Muscle of arm (tissue), 12 donors: ENCODE results near the gene MAST2. TPM values are rescaled to one million over a fixed set of nuclear protein-coding genes. Genes with fewer than 3 reads are reported as not detected.
"Not testable (repeated sequence)": the region's sequence is repeated elsewhere in the genome, so short reads cannot be mapped to it uniquely, and the experiment has no call there.

Experiments
- DNase-seq: peaks from one replicate; pipeline ENCODE4 v3.0.0-alpha.2; 2013
- polyA plus RNA-seq, 12 donors: library from polyadenylated mRNA; unstranded; fragments of 120-200 nt; gene quantifications; one replicate each; pipeline ENCODE4 v1.2.1, GENCODE V29; 2013; ENCODE audit not compliant: insufficient read length in 12 of 12

MAST2 gene
- polyA plus RNA-seq, 12 donors, result 62.1 to 98.1 (median 78.3) TPM; not detected in 1

DNA sequence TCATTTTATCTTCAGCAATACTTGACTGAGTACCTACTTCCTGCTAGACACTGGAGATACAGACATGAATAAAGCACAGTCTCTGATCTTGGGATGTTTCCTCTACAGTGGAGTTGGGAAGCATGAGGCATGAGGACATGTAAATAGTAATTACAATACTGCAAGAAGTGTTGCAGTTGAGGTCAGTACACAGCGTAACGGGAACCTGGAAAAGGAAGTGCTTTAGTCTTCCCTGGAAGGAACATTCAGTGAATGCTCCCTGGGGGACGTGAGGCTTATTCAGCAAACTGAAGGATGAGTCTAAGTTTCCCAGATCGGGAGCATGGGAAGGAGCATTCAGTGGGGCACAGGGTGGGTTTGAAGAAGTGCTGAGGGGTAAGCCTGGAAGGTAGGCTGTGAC is 216.6 kb downstream of the MAST2 start:
- peak; percentile 17 for DNase-seq

DNA sequence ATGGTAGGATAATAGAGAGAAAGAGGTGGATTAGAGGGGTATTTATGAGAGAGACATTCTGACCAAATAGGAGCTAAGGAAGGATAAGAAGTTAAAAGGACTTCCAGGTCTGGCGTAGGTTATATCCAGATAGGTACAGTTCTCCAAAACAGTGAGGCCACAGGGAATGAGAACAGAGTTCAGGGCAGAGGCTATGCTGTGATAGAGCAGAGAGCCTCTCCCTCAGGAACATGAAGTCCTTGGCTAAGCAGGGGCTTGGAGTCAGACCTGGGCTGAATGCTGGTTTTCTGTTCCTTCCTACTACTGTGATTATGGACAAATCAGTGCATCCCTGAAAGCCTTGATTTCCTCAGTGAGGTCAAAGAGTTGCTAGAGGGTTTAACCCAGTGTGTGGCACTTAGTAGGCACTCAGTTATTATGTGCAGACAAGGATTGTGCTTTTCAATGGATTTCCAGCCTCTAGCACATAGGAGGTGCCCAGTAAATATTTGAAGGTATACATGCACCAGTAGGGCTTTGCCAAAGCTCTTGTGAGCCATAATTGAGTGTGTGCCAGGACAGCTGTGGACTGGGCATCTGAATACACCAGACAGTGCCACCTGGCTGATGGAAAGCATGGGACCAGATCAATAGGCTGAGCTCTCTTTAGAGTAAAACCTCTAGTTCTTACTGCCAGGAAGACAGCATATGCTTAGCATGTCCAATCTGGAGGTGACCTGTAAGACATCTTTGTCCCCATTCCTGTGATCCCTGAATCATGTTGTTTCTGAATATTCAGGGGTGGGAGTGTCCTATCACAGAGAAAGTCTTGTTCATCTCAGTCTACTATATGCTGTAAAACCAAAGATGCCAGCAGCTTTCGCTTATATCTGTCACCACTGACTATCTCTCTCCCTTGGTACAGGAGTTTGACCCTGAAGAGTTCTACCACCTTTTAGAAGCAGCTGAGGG is 217.9 kb downstream of the MAST2 start:
- DNase-seq, result no peak

DNA sequence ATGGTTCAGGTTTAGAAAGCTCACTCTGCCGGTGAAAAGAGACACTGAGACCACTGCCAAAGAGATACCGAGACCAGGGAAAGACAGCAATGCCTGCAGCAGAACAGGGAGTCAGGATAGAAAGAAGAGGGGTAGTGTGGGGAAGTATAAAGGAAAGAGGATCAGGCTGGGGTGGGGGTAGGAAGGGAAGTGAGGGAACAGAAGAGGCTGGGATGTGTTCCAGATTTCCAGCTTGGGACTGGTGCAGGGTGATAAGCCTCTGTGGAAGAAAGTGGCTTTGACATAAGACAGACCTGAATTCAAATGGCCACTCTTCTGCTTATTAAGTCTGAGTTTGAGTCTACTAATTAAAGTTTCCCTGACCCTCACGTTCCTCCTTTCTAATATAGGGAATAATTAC is 223.1 kb downstream of the MAST2 start:
- no peak for DNase-seq

DNA sequence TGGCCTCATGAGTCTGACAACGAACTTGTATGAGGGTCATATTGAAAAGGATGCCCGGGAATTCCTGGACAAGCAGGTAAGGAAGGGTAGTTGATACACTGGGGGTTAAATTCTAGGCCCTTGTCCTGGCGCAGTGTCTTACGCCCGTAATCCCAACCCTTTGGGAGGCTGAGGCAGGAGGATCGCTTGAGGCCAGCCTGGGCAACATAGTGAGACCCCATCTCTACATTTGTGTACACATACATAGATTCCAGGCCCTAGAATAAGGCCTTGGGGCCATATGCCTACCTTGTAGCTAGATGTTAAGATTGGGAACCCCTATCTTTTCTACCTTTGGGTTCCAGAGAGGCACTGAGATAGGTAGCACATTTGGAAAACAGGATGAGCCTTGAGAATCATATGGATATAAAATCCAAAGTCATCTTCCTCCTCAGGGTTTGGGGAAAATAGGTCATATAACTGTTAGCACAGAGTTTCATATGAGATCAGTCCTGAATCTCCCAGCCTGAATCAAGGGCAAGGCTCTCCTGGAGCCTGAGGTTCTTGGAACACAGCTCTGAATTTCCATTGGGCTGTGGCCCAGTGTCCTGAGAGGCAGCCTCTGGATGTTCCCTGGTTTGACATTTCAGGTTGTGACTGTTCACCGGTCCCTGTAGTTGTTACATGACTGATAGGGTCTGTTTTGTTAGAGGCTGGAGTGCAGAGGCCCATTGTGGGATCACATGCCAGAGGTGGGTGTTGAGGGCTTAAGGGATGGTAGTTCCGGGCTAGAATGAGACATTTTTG is 224.6 kb downstream of the MAST2 start:
- no peak for DNase-seq

DNA sequence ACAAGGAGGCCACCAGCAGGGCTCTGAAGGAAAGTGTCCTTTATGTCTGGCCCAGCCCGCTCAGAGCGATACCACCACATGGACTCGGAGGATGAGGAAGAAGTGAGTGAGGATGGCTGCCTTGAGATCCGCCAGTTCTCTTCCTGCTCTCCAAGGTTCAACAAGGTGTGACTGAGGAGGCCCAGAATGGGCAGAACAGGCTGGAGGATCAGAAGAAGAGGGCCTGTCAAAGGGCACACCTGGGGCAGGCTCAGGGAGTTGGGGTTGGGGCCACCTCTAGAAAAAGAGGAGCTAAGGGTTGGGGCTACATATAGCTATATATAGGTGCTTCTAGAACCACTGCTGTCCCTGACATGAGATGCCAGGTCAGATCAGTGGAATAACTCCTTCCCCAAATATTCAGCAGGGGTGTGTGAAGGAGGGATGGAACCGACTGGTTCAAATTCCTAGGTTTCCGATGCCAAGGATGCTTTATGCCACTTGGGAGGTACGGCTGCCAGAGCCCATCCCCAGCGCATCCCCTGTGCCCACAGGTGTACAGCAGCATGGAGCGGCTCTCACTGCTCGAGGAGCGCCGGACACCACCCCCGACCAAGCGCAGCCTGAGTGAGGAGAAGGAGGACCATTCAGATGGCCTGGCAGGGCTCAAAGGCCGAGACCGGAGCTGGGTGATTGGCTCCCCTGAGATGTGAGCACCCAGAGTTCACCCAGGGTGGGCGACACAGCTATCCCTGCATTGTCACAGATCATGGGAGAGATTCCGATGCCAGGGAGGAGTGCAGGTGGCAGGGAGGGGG is 226.9 kb downstream of the MAST2 start:
- DNase-seq, result no peak

DNA sequence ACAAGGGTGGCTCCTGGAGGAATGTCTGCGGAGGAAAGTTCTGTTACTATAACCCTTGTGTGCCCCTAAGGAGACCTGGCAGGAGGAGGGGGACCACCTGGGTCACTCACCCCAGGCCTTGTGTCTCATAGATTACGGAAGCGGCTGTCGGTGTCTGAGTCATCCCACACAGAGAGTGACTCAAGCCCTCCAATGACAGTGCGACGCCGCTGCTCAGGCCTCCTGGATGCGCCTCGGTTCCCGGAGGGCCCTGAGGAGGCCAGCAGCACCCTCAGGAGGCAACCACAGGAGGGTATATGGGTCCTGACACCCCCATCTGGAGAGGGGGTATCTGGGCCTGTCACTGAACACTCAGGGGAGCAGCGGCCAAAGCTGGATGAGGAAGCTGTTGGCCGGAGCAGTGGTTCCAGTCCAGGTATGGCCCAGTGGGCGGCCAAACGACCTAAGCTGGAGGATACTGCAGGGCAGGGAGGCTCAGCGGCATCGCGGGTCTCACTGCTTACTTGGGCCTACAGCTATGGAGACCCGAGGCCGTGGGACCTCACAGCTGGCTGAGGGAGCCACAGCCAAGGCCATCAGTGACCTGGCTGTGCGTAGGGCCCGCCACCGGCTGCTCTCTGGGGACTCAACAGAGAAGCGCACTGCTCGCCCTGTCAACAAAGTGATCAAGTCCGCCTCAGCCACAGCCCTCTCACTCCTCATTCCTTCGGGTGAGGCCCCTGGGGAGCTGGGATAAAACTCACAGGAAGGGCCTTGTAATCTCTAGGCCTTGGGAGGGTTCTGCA is 227.7 kb downstream of the MAST2 start:
- DNase-seq, result no peak

DNA sequence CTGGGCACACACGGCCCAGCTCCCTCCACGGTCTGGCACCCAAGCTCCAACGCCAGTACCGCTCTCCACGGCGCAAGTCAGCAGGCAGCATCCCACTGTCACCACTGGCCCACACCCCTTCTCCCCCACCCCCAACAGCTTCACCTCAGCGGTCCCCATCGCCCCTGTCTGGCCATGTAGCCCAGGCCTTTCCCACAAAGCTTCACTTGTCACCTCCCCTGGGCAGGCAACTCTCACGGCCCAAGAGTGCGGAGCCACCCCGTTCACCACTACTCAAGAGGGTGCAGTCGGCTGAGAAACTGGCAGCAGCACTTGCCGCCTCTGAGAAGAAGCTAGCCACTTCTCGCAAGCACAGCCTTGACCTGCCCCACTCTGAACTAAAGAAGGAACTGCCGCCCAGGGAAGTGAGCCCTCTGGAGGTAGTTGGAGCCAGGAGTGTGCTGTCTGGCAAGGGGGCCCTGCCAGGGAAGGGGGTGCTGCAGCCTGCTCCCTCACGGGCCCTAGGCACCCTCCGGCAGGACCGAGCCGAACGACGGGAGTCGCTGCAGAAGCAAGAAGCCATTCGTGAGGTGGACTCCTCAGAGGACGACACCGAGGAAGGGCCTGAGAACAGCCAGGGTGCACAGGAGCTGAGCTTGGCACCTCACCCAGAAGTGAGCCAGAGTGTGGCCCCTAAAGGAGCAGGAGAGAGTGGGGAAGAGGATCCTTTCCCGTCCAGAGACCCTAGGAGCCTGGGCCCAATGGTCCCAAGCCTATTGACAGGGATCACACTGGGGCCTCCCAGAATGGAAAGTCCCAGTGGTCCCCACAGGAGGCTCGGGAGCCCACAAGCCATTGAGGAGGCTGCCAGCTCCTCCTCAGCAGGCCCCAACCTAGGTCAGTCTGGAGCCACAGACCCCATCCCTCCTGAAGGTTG is 231.4 kb downstream of the MAST2 start:
- DNase-seq, result no peak

DNA sequence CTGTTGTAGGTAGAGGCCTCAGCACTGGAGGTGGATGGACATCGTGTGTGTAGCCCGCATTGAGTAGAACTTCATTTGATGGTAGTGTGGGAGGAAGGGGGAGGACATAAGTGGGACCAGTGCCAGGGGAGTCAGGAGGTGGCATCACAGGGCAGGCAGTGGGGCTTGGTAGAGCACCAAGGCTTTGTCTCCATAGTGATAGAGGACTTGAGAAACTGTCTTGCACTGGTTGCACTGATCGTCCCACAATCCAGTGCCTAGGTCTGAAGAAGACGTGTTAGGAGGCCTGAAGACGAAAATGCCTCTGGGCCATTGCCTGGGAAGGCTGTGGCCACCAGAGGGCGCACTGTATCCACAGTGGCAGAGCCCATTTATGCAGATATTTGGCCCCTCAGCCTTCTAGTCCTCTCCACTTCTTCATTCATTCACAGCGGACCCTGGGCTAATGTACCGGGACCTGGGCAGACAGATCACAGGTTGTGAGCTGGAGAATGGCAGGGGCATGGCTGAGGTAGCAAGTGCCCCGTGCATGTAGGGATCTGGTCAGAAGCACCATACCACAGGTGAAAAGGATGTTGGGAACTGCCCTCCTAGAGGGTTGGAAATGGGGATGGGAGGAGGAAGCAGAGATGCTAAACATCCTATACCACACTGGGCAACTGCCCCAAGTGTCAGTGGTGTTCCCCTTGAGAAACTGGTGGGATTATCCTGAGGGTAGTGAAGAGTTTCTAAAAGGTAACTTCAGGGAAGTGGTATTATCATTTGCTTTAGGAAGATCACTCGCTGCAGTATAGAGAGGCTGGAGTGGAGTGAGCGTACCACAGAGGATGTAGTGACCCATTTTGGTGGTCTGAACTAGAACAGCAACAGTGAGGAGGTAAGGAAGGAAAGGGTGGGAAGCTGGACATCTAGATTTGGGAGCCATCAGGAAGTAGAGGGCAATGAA is 233.8 kb downstream of the MAST2 start:
- DNase-seq, result peak; percentile 88

DNA sequence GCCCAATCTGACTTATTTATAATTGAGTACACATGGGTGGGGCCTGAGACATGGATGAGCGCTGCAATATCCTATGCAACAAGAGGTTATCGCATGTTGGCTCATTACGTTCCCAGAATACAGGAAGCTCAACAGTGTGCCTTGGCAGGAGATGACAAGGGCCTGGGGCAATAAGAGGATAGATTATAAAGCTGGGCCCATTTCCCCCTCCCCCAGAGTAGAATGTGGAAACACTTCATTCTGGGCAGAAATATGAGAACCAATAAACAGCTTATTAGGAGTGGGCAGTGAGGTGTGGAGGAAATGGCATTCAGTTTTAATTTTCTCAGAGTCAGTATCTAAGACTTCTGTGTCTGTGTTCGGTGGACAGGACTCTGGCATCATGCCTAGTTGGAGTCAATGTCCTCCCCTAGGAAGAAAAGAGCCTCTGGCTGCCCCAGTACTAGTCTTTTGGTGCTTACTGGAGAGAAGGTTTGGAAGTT is 236.2 kb downstream of the MAST2 start:
- peak; percentile 15 for DNase-seq

DNA sequence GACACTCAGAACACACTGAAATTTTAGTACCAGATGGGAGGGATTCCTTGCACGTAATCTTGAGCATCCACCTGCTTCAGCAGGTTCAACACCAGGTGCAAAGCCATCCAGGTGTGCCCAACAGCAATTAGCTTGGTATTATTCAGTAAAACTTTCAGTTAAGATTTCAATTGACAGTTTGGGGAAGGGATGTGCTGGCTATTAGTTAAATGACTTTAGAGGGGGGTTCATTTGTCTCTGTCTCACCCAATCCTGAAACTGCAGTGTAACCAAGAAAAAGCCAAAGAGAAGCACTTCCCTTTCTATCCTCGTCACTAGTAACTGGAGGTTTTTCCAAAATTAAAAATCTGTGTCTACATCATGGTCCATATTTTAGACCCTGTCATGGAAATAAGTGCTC is 238.1 kb downstream of the MAST2 start:
- DNase-seq, result no peak

DNA sequence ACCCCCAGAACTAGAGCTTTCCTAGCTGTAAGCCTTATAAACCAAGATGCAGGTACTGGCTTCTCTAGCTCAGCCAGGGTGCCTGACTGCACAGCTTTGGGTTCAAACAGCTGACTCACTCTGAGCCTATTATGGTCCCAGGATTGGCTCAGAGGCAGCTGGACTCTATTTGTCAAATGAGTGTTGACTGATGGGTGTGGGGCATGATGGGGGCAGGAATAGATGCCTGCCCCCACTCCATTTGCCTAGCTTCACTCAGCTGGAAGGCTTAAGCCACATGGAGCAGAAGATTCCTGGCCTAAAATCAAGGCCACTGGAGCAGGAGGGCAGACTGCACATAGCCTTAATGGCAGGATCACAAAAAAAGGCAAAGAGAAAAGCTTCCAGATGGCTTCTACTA is 238.6 kb downstream of the MAST2 start:
- no peak for DNase-seq

DNA sequence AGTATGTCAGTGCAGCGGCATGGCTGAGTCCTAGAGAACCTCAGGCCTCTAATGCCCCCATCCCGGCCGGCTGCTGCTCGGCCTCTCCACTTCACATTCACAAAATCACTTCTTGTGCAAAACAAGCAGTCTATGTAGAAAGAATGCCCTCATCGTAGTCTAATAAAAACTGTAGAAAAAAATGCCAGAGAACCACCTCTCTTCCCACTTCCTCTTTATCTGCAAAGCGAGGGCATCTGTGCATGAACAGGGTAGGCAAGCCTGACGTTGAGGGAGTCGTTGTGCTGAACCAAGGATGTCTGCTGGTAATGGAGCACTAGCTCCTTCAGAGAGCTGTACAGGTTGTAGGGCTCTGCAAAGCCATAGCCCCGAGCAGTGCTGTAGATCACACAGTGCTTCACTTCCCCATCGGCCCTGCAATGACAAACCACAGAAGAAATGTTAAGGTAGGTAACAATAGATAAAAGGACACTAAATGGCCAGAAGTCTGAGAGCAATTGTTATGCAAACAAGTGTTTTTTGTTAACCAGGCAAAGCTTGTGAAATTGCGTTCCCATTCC is 240.1 kb downstream of the MAST2 start:
- DNase-seq, result no peak

DNA sequence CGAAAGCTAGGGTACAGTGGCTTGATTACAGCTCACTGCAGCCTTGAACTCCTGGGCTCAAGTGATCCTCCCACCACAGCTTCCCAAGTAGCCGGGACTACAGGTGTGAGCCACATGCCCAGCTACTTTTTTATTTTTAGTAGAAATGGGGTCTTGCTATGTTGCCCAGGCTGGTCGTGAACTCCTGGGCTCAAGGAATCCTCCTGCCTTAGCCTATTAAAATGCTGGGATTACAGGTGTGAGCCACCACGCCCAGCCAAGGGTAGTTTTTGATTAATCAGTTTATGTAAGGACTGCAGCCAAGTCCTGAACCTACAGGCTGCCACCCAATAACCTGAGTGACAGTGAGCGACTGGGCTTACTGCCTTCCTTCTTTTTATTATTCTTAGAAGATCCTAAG is 240.7 kb downstream of the MAST2 start:
- no peak for DNase-seq

DNA sequence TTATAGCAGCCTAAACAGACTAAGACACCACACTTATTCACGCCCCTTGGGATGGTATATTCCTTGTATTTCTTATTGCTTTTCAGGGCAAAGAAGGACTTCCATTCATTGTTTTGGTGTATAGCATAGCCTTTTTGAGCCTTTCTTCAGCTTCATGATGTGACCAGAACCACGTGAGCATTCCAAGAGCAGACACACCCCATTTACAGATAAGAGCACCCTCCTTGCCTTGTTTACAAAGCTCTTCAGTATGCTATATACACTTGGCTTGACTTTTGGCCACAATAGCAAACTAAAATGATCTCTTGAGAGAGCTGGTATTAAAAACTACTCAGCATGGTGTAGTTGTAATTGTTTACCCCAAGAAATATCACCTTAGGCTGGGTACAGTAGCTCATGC is 250.3 kb downstream of the MAST2 start:
- no peak for DNase-seq

DNA sequence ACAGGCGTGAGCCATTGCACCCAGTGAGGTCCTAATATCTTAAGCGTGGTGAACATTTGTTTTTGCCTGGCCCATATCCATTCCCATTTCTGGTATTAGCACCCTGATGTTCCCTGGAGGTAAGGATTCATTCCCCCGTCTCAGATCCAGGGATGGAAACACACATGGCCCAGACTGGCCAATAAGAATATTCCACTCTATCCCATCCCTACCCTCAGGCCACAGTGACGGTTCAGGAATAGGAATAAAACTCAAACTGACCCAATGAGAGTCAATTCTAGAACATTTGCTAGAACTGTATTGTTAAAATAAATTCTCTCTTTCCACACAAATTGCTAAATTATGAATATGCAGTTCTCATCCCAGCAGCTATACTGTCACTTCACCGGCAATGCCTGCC is 252.9 kb downstream of the MAST2 start:
- DNase-seq, result no peak

DNA sequence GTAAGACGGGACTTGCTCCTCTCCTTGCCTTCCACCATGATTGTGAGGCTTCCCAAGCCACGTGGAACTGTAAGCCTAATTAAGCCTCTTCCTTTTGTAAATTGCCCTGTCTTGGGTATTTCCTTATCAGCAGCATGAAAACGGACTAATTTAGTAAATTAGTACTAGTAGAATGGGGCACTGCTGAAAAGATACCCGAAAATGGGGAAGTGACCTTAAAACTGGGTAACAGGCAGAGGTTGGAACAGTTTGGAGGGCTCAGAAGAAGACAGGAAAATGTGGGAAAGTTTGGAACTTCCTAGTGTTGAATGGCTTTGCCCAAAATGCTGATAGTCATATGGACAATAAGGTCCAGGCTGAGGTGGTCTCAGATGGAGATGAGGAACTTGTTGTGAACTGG is 253.8 kb downstream of the MAST2 start:
- not testable (repeated sequence) for DNase-seq

DNA sequence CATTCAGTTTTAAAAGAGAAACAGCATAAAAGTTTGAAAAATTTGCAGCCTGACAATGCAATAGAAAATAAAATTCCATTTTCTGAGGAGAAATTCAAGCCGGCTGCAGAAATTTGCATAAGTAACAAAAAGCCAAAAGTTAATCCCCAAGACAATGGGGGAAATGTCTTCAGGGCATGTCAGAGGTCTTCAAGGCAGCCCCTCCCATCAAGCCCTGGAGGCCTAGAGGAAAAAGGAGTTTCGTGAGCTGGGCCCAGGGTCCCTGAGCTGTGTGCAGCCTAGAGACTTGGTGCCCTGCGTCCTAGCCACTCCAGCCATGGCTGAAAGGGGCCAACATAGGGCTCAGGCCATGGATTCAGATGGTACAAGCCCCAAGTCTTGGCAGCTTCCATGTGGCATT is 254.4 kb downstream of the MAST2 start:
- DNase-seq, result no peak

DNA sequence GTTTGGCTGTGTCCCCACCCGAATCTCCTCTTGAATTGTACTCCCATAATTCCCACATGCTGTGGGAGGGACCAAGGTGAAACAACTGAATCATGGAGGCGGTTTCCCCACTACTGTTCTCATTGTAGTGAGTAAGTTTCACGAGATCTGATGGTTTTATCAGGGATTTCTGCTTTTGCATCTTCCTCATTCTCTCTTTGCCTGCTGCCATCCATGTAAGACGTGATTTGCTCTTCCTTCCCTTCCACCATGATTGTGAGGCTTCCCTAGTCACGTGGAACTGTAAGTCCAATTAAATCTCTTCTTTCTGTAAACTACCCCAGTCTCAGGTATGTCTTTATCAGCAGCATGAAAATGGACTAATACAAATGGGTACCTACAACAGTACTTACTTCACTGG is 255.5 kb downstream of the MAST2 start:
- no peak for DNase-seq

DNA sequence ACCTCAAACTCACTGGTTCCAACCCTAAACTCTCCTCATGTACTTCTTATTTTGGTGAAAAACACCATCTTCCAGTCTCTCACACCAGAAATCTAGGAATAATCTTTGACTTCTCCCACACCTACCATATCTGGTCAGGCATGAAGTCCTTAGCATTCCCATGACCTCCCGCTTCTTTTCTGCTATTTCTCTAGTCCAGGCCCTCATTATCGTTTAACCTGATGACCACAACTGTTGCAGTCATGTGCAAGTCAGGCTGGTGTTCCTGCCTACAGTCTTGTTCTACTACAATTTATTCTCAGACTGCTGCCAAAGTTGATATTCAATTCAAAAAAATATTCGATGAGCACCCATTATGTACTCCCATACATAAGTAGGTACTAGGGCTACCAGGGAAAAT is 257.7 kb downstream of the MAST2 start:
- no peak for DNase-seq
